OCI-LY3 (cell line): ENCODE results near the gene WASHC2A.
"Not testable (repeated sequence)": the region's sequence is repeated elsewhere in the genome, so short reads cannot be mapped to it uniquely, and the experiment has no call there.

ENCODE experiments used
- EZH2phosphoT487 ChIP-seq: fragments of 200-600 bp; shearing (Covaris generic); IDR thresholded peaks from 2 replicates; pipeline ENCODE4 v1.6.1; 2018; ENCODE audit warnings: antibody characterized with exemption, mixed run types, low read depth
- TF ChIP-seq, protein P1 (sequence below): fragments of 200-600, 300-600 bp; sonication (generic); IDR thresholded peaks from 2 replicates; pipeline ENCODE4 v1.5.1; 2014; ENCODE audit warnings: antibody characterized with exemption, low read length, low read depth

DNA sequence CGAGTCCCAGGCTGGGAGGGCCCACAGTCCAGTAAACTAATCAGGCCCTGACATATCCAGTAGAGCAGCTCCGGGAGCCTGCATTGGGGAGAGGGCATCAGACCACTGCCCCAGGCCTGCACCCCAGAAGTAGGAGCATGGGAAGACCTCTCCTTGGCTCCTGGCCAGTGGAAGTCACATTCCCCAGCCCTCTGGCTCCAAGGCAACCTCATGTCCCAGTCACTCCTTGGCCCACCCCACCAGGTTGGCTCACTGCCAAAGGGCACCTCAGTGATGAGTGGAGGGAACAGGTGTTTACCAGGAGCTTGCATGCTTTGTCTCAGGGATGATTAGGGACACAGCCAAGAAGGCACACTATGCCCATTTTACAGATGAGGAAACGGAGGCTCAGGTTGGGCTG is 48.5 kb upstream of the WASHC2A start:
- TF ChIP-seq, protein P1, sequence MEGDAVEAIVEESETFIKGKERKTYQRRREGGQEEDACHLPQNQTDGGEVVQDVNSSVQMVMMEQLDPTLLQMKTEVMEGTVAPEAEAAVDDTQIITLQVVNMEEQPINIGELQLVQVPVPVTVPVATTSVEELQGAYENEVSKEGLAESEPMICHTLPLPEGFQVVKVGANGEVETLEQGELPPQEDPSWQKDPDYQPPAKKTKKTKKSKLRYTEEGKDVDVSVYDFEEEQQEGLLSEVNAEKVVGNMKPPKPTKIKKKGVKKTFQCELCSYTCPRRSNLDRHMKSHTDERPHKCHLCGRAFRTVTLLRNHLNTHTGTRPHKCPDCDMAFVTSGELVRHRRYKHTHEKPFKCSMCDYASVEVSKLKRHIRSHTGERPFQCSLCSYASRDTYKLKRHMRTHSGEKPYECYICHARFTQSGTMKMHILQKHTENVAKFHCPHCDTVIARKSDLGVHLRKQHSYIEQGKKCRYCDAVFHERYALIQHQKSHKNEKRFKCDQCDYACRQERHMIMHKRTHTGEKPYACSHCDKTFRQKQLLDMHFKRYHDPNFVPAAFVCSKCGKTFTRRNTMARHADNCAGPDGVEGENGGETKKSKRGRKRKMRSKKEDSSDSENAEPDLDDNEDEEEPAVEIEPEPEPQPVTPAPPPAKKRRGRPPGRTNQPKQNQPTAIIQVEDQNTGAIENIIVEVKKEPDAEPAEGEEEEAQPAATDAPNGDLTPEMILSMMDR, result not testable (repeated sequence)
- not testable (repeated sequence) for TF ChIP-seq EZH2phosphoT487
